ENCODE measurements around the gene BANF2.

DNA sequence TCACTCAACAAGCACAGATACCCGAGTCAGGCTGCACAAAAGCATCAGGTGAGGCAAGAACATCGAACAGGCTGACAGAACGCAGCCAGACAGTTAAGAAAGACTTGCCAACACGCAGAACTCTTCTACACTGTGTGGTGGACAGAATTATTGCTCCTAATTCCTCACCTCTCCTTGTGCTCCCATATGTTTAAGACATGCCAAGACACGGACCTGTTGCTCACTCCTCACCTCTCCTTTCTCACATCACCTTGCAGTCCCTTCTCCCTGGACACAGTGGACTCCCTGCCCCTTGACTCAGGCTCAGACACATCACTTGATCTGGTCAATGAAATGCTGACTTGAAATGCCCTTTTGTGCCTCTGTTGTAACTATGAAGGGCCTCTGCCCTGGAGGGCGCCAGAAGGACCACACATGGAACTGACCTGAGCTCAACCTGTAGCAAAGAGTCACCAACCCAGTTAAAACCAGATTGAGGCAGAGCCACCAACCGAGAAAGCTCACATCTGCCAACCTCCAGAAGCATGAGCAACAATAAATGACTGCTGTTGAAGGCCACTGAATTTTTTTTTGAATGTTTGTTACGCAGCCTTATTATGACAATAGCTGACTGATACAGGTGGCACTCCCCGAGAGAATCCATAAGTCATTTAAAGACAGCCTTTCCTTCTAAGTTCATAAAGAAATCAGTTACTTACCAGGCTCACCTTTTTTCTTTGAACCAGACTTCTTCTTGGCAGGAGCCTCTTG lies 41.7 kb upstream of the BANF2 start:
- TF ChIP-seq, protein P1, sequence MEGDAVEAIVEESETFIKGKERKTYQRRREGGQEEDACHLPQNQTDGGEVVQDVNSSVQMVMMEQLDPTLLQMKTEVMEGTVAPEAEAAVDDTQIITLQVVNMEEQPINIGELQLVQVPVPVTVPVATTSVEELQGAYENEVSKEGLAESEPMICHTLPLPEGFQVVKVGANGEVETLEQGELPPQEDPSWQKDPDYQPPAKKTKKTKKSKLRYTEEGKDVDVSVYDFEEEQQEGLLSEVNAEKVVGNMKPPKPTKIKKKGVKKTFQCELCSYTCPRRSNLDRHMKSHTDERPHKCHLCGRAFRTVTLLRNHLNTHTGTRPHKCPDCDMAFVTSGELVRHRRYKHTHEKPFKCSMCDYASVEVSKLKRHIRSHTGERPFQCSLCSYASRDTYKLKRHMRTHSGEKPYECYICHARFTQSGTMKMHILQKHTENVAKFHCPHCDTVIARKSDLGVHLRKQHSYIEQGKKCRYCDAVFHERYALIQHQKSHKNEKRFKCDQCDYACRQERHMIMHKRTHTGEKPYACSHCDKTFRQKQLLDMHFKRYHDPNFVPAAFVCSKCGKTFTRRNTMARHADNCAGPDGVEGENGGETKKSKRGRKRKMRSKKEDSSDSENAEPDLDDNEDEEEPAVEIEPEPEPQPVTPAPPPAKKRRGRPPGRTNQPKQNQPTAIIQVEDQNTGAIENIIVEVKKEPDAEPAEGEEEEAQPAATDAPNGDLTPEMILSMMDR (IDR thresholded peaks at IDR 0.05) = no peak
- no peak for TF ChIP-seq POLR2A (IDR thresholded peaks at IDR 0.05)
